GM12873 (cell line): ENCODE results near the gene FAM156A.
"Not testable (repeated sequence)": the region's sequence is repeated elsewhere in the genome, so short reads cannot be mapped to it uniquely, and the experiment has no call there.

Source experiments
- TF ChIP-seq, protein P1 (sequence below): IDR thresholded peaks from 2 replicates; pipeline ENCODE4 v1.5.1; 2012; ENCODE audit warnings: low read depth, mild to moderate bottlenecking, moderate library complexity, low read length, control low read depth; ENCODE audit not compliant: insufficient read depth; ENCODE audit errors: missing control alignments

The FAM156A gene

GRCh38 chrX:52958113-52958959 lies at the start of gene FAM156A:
TSS of gene FAM156A (minus strand) at chrX:52958518. CDS start at chrX:52948588, 9,930 bp downstream.
- TF ChIP-seq, protein P1, sequence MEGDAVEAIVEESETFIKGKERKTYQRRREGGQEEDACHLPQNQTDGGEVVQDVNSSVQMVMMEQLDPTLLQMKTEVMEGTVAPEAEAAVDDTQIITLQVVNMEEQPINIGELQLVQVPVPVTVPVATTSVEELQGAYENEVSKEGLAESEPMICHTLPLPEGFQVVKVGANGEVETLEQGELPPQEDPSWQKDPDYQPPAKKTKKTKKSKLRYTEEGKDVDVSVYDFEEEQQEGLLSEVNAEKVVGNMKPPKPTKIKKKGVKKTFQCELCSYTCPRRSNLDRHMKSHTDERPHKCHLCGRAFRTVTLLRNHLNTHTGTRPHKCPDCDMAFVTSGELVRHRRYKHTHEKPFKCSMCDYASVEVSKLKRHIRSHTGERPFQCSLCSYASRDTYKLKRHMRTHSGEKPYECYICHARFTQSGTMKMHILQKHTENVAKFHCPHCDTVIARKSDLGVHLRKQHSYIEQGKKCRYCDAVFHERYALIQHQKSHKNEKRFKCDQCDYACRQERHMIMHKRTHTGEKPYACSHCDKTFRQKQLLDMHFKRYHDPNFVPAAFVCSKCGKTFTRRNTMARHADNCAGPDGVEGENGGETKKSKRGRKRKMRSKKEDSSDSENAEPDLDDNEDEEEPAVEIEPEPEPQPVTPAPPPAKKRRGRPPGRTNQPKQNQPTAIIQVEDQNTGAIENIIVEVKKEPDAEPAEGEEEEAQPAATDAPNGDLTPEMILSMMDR = not testable (repeated sequence)

- TF ChIP-seq, protein P1 = no peak
These were observed 47.0 kb upstream of the FAM156A start for GRCh38 chrX:53005327-53005726.

DNA sequence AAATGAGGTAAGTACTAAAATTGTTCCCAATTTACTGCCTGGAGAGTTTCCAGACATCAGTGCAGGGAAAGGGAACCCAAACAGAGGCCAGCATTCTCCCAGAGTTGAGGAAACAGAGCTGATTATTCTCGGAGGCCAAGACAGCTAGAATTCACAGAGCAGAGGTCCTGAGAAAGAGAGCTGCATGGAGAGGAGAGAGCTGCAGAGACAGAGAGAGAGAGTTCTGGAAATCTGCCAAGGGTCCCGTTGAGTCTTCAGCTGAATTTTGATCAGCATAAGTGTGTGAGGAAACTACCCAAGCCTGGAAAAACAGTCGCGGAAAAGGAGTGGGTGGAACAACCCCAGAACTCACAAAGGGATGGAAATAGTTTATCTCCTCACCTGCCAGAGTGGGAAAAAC lies 46.5 kb upstream of the FAM156A start:
- TF ChIP-seq, protein P1 = no peak

GRCh38 chrX:53004038-53004437 lies 45.7 kb upstream of the FAM156A start:
- TF ChIP-seq, protein P1 = no peak

DNA sequence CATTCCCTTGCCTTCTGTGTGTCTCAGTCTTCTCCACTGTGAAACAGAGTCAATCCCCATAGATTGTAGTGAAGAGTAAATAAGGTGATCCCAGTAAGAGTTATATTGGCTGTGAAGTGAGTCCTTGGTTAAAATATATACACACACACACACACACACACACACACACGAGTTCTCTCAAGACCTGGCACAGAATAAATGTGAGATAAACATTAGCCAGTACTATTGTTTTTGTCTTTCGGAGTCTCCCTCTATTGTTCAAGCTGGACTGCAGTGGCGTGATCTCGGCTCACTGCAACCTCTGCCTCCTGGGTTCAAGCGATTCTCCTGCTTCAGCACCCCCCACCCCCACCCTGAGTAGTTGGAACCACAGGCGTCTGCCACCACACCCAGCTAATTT lies 44.8 kb upstream of the FAM156A start:
- TF ChIP-seq, protein P1 = no peak

DNA sequence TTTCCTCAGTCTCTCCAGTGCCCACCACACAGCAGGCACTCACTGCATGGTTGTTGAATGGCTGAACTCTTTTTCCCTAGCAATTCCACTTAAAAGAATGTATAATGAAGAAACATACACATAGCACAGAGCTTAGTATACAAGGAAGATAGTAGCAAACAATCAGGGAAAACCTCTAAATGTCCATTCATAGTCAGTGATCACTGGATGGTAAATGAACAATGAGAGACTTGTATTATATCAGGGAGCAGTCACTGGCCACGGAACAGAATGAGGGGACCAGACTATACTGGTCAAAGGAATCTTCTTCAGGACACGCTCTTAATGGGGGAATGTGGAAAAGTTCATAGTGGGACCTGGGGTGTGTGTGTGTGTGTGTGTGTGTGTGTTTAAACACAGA lies 43.6 kb upstream of the FAM156A start:
- TF ChIP-seq, protein P1 = no peak

- TF ChIP-seq, protein P1 = no peak
These were observed 42.3 kb upstream of the FAM156A start for GRCh38 chrX:53000447-53001135.
